ENCODE measurements around the gene SLC34A3.
A peak's percentile ranks its signal among the peaks of the same experiment; 100 is the strongest.
"Not testable (repeated sequence)": the region's sequence is repeated elsewhere in the genome, so short reads cannot be mapped to it uniquely, and the experiment has no call there.

SLC34A3 gene

GRCh38 chr9:137228968-137229896, 1.5 kb upstream of the SLC34A3 start:
- no peak for DNase-seq (ENCODE audit: low spot score)

- no peak for DNase-seq (ENCODE audit: low spot score)
Measured at GRCh38 chr9:137229903-137230704, 597 bp upstream of the SLC34A3 start.

- DNase-seq (ENCODE audit: low spot score) = no peak
Measured at GRCh38 chr9:137231372-137232039, 805 bp downstream of the SLC34A3 start.

- no peak for DNase-seq (ENCODE audit: low spot score)
Measured at GRCh38 chr9:137232101-137232500, 1.4 kb downstream of the SLC34A3 start.

- no peak for DNase-seq (ENCODE audit: low spot score)
Measured at GRCh38 chr9:137232510-137232909, 1.8 kb downstream of the SLC34A3 start.

GRCh38 chr9:137233143-137233980, 2.7 kb downstream of the SLC34A3 start:
- no peak for DNase-seq (ENCODE audit: low spot score)

GRCh38 chr9:137234055-137234697, 3.5 kb downstream of the SLC34A3 start:
- DNase-seq (ENCODE audit: low spot score) = no peak

- DNase-seq (ENCODE audit: low spot score) = no peak
Measured at GRCh38 chr9:137234758-137235423, 4.2 kb downstream of the SLC34A3 start.

GRCh38 chr9:137235424-137236237, 4.9 kb downstream of the SLC34A3 start:
- peak; percentile 57 for DNase-seq (ENCODE audit: low spot score)

GRCh38 chr9:137236238-137236935, 5.7 kb downstream of the SLC34A3 start:
- DNase-seq (ENCODE audit: low spot score) = peak; percentile 94

GRCh38 chr9:137236936-137237421, 6.3 kb downstream of the SLC34A3 start:
- DNase-seq (ENCODE audit: low spot score) = no peak

- no peak for DNase-seq (ENCODE audit: low spot score)
Measured at GRCh38 chr9:137237759-137238726, 7.3 kb downstream of the SLC34A3 start.

GRCh38 chr9:137239541-137240200, 9.0 kb downstream of the SLC34A3 start:
- DNase-seq (ENCODE audit: low spot score) = not testable (repeated sequence)

GRCh38 chr9:137240318-137240840, 9.7 kb downstream of the SLC34A3 start:
- no peak for DNase-seq (ENCODE audit: low spot score)

- peak; percentile 96 for DNase-seq (ENCODE audit: low spot score)
Measured at GRCh38 chr9:137240841-137241489, 10.3 kb downstream of the SLC34A3 start, which contains the start of gene TUBB4B. Gene TUBB4B (plus strand): TSS chr9:137241287. CDS start chr9:137241361, 74 bp downstream.

Data from iPS-NIHi11 (cell line).